SKM-1 treated with dmso at 0.1 percent for 144 hours (cell line): ENCODE data around the gene PRSS27.
"Not testable (repeated sequence)": the region's sequence is repeated elsewhere in the genome, so short reads cannot be mapped to it uniquely, and the experiment has no call there.

Source experiments
- DNase-seq: peaks from one replicate; lab custom pipeline; 2025; ENCODE audit not compliant: unreplicated experiment; lab: John Stamatoyannopoulos, UW

The PRSS27 gene

GRCh38 chr16:2728034-2728433 lies 8.0 kb upstream of the PRSS27 start:
- no peak for DNase-seq

DNA sequence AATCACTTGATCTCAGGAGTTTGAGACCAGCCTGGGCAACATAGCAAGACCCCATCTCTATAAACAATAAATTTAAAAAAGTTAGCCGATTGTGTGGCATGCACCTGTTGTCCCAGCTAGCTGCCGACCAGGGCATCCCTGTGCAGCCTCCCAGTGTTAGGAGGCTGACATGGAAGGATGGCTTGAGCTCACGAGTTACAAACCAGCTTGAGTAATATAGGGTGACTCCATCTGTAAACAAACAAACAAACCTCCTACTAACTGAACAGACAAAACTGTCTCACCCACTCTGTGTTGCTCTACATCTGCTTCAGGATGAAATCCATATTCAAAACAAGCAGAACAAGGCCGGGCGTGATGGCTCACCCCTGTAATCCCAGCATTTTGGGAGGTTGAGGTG lies 6.9 kb upstream of the PRSS27 start:
- no peak for DNase-seq

DNA sequence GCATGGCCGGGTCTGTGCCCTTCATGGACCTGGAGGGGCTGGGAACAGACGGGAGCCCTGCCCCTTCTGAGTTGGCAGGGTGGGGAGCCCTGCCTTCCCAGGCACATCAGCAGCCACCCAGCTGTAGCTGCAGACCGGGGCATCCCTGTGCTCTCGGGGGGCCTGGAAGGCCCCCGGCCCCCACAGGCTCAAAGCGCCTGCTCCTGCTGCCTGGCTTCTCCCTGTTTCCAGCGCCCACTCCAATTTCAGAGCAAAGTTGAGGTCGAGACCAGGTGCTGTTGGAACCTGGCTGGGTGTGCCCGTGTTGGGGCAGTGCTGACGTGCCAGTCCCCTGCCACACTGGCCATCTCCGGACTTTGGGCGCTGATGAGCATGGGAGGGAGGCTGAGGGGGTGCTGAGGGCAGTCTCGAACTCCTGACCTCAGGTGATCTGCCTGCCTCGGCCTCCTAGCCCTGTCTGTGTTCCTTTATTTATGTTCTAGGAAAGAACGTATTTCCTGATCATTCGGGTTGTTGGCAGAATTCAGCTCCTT lies 4.9 kb upstream of the PRSS27 start:
- no peak for DNase-seq

DNA sequence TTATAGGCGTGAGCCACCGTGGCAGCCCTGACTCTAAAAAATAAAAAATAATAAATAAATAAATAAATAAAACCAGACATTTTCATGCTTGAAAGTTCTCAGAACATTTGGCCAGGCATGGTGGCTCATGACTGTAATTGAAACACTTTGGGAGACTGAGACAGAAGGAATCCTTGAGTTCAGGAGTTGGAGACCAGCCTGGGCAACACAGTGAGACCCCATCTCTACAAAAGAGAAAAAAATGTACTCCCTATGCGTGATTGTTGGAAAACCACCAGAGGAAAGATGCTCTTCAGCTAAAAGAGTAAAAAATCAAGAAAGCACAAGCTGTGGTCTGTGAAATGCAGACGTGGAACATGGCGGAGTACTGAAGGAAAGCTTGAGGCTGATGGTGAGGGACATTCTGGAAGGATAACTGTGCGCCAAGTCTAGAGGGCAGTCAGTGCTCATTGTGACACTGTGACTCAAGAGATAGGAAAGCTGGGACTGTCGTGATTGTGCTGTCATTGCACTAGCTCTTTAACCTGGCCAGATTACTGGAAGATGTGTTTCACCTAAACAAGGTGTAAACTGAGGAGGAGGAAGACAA lies 4.2 kb upstream of the PRSS27 start:
- DNase-seq, result no peak

- not testable (repeated sequence) for DNase-seq
Measured at GRCh38 chr16:2721634-2722173, 1.7 kb upstream of the PRSS27 start.

GRCh38 chr16:2720719-2721633 lies 952 bp upstream of the PRSS27 start:
- DNase-seq, result peak; percentile 89

DNA sequence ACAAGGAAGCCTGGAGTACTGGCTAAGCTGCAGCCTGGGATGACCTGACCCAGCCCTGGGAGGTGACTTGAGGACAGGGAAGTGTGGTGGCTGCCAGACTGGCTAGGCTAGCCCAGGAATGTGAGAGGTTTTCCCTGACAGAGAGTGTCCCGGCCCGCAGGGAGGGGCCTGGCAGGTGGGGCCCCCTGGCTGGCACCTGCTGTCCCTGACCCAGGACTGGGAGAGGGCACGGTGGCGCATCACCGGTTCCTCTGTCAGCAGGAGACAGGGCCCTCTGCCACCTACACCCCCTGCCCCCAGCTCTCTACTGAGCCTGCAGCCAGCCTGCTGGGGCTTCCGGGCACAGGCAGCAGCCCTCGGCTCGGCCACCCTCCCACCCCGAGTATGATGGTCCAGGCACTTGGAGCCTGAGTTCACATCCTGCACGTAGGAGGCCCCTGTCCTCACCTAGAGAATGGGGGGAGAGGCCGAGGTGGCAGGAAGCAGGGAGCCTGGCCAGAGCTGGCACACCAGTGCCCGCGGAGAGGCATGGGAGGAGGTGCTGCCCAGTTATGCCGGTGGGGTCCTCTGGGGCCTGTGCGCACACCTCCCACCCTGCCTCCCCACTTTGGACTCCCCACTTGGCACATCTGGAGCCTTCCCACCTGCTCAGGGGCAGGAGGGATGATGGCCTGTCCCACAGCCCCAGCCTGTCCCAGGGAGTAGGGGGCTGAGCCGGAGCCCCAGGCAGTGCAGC lies 528 bp downstream of the PRSS27 start:
- DNase-seq, result no peak

GRCh38 chr16:2717383-2718263 lies 2.4 kb downstream of the PRSS27 start:
- DNase-seq, result no peak

DNA sequence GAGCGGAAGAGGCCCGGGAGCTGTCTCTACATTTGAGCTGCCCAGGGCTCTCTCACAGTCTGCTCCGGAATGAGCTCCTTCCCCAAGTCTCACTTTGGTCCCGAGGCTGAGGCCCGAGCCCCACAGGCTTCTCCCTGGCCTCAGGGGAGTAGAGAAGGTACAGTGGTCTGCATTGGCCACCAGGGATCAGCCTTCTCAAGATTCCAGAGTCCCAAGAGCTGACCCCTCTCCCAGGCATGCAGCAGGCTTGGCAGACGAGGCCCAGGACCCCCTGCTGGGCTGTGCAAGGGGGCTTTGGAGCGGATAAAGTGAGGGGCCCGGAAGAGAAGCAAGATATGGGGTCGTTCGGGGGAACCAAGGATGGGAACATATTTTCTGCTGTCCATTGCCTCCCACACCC lies 3.1 kb downstream of the PRSS27 start:
- DNase-seq, result no peak

DNA sequence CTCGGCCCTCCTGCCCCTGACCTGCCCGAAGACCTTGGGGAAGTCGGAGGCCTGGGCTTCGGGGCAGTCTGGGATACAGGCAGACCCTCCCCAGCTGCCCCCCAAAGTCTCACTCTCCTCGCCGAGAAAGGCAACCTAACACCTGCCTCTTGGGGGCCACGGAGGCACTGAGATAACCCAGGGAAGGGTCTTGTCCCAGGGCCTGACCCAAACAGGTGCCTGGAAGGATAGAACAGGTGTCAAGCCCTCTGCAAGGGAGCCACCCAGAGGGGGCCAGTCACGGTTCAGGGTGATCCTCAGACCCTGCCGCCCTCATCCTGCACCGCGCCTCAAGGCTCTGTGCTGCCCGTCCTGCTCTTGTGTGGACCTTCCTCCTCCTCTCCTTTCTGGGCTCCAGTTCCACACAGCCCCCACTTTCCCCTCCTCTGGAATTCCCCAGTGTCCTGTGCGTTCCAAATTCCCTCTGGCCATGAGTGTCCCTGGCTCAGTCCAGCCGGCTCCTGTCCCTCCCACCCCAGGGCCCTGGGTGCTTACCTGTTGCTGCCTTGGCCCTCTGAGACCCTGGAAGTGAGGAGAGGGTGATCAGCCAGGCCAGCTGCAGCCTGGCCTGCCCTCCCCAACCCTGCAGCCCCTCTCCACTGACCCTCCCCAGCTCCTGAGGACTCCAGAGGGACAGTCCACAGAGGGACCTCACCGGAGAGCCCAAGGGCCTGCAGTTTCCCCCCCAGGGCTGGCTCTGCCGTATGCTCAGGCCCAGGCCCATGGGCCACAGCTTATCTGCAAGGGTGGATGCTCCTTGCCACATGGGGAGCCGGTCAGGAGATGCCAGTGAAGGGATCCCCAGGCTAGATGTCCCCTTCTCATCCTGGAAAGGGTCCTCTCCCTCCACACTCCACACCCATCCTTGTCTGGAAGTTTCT lies 3.8 kb downstream of the PRSS27 start:
- no peak for DNase-seq

GRCh38 chr16:2715519-2715918 lies 4.5 kb downstream of the PRSS27 start:
- no peak for DNase-seq

DNA sequence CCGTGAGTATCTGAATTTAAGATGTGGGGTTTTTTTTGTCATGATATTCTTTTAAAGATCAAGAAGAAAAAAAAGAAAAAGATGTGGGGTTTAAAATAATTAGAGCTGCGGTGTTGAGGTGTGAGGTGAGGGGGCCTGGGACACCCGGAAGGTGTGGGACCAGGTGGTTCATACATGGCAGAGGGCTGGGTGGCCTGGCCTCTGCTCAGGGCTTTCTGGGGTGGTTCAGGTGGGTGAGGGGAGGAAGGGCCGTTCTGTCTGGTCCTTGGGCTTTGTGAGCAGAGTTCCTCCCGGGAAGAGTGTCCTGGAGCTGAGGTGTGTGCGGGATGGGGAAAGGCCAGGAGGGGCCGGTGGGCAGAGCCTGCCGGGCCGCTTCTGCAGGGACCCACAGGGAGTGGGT lies 5.0 kb downstream of the PRSS27 start:
- DNase-seq, result no peak

DNA sequence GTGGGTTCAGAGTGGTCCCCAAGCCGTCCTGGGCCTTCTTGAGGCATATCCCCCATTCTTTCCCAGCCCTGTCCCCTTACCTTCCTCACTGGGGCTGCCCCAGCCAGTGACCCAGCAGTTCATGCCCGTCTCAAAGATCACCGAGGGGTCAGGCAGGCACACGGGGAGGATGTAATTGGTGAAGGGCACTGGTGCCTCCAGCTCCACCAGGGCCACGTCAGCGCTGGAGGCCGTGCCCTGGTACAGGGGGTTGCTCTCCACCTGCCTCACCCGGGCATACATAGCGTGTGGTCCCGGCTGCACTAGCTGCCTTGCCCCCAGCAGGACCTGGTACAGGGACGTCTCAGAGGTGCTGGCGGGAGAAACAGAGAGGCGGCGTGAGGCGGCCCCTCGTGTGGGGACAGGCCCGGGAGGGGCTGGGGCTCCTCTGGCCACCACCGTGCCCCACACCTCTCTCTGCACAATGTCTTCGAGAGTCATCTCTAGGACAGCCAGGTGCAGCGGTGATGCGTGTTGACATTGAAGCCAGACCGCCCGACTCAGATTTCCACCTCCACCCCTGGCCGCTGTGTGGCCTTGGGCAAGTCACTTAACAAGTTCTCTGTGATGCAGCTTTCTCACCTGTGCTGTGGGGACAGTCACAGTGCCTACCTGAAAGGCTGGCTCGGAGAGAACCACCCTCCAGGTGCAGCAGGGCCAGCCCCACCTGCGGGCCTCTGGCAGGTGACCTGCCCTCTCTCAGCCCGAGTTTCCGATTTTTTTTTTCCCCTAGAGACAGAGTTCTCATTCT lies 5.8 kb downstream of the PRSS27 start:
- DNase-seq, result no peak

GRCh38 chr16:2713523-2713922 lies 6.5 kb downstream of the PRSS27 start:
- DNase-seq, result peak; percentile 3

- DNase-seq, result no peak
Measured at GRCh38 chr16:2712546-2712945, 7.5 kb downstream of the PRSS27 start.

GRCh38 chr16:2712063-2712441 lies 8.0 kb downstream of the PRSS27 start:
- no peak for DNase-seq

DNA sequence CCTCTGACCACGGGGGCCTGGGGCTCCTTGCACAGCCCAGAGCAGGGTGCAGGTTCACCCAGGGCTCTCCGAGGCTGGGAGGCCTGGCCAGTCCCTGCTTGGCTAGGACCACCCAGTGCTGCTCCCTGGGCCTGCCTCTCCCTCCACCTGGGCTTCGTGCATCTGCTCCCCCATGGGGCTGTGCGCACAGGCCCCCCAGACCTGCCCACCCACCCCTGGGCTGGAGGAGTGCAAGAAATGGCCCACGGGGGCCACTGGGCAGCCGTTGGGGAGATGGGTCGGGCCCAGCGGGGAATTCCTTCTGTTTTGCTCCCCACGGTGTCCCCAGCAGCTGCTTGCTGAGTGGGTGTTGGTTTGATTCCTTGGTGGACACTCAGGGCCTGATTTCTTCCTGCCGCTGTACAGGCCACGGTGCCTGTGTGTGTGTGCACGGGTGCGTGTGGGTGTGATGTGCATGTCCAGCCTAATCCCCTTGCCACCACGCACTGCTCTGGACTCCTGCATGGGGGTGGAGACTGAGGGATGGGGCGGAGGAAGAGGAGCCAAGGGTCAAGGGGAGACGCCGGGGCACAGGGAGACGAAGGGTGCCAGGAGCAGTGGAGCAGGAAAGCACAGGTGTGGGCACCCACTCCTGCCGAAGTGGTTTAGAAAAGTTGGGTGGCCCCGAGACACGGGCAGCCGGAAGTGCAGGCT lies 8.5 kb downstream of the PRSS27 start:
- no peak for DNase-seq

DNA sequence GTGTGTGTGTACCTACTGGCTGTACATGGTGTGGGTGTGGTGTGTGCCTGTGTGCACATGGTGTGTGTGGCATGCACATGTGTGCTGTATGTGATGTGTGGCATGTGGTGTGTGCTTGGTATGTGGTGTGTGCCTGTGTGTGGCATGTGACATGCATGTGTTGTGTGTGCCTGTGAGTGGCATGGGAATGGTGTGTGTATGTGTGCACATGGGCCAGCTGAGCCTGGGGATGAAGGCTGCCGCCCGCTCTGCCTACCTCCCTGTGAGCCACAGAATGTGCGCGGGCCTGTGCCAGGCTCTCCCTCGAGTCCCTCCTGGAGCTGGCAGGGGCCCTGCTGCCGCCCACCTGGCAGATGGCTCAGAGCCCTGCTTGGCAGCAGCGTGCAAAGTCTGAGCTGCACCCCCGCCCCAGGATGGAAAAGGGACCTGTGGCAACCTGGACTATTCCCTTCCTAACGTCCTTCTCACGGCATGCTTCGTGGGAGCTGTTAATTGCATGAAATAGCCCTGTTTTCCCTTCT lies 9.3 kb downstream of the PRSS27 start:
- no peak for DNase-seq
